Fibroblast of lung (primary cell): ENCODE results near the gene WSCD1. TPM values are rescaled to one million over a fixed set of nuclear protein-coding genes. Genes with fewer than 3 reads are reported as not detected.

ENCODE experiments used
- DNase-seq, 2 donors: peaks; one replicate each; pipeline versions ENCODE4 v3.0.0 to v3.0.0-alpha.2; 2010; ENCODE audit warnings: low read depth in 2 of 2
- H2AFZ ChIP-seq: 2 replicates; pipeline ENCODE4 v1.5.1; 2012; ENCODE audit warnings: low read length, control low read depth, inconsistent platforms
- H3K27ac ChIP-seq: 2 replicates; pipeline ENCODE4 v1.5.1; 2011; ENCODE audit warnings: low read length, control low read depth; ENCODE audit not compliant: insufficient read depth
- H3K27me3 ChIP-seq: 2 replicates; pipeline ENCODE4 v1.5.1; 2011; ENCODE audit warnings: mild to moderate bottlenecking, low read length; ENCODE audit not compliant: control insufficient read depth, insufficient read depth
- H3K36me3 ChIP-seq: 2 replicates; pipeline ENCODE4 v1.5.1; 2011; ENCODE audit warnings: low read length; ENCODE audit not compliant: control insufficient read depth, insufficient read depth
- H3K4me1 ChIP-seq: 2 replicates; pipeline ENCODE4 v1.5.1; 2011; ENCODE audit warnings: low read length; ENCODE audit not compliant: control insufficient read depth, insufficient read depth; ENCODE audit errors: extremely low read depth
- H3K4me2 ChIP-seq: 2 replicates; pipeline ENCODE4 v1.5.1; 2011; ENCODE audit warnings: low read length, control low read depth; ENCODE audit not compliant: insufficient read depth; ENCODE audit errors: extremely low read depth
- H3K4me3 ChIP-seq, 4 experiments: fragments of 200-600 bp in 1 of 4; sonication (generic) in 1 of 4; replicated peaks in 1 of 4; 2 replicates each; pipeline ENCODE4 v1.5.1; 2011 to 2016; ENCODE audit warnings: low read length in 4 of 4, low read depth in 3 of 4, mild to moderate bottlenecking in 3 of 4, control low read depth in 2 of 4, inconsistent platforms in 1 of 4, mixed read lengths in 1 of 4; ENCODE audit not compliant: insufficient read depth in 1 of 4; ENCODE audit errors: control extremely low read depth in 1 of 4
- H3K79me2 ChIP-seq: 2 replicates; pipeline ENCODE4 v1.5.1; 2012; ENCODE audit warnings: mild to moderate bottlenecking, low read length, inconsistent platforms; ENCODE audit not compliant: control insufficient read depth, insufficient read depth
- H3K9ac ChIP-seq: 2 replicates; pipeline ENCODE4 v1.5.1; 2011; ENCODE audit warnings: mild to moderate bottlenecking, low read length, control low read depth; ENCODE audit not compliant: insufficient read depth
- H3K9me3 ChIP-seq: 2 replicates; pipeline ENCODE4 v1.5.1; 2012; ENCODE audit warnings: low read depth, low read length; ENCODE audit not compliant: control insufficient read depth, insufficient read depth
- H4K20me1 ChIP-seq: 2 replicates; pipeline ENCODE4 v1.5.1; 2011; ENCODE audit warnings: low read length; ENCODE audit not compliant: control insufficient read depth, insufficient read depth; ENCODE audit errors: extremely low read depth
- CTCF ChIP-seq, 2 donors: IDR thresholded peaks in 1 of 2; conservative IDR thresholded peaks in 1 of 2; 1 replicate in 1 of 2; 2 replicates in 1 of 2; pipeline ENCODE4 v1.5.1; 2011 to 2012; ENCODE audit warnings: low read length in 2 of 2, control low read depth in 1 of 2, inconsistent platforms in 1 of 2, low read depth in 1 of 2, mild to moderate bottlenecking in 1 of 2
- EZH2 ChIP-seq: IDR thresholded peaks from 2 replicates; pipeline ENCODE4 v1.5.1; 2012; ENCODE audit warnings: low read length, control low read depth, mild to moderate bottlenecking; ENCODE audit errors: missing control alignments
- polyA plus RNA-seq, 2 donors: library from polyadenylated mRNA; depleted of rRNA in 1 of 2; stranded (reverse) in 1 of 2; unstranded in 1 of 2; fragments of >200 nt; gene quantifications; 2 replicates each; pipeline ENCODE4 v1.2.1, GENCODE V29; 2011 to 2012; ENCODE audit warnings: missing spikeins in 1 of 2
- total RNA-seq: library from RNA; depleted of rRNA; stranded (reverse); fragments of >200 nt; gene quantifications from 2 replicates; pipeline ENCODE4 v1.2.1, GENCODE V29; 2014

The WSCD1 gene
- total and polyA plus RNA-seq, 2 donors (not counting 1 experiment from before 2014, with no cell fraction given): 0.56 to 0.83 TPM

DNA sequence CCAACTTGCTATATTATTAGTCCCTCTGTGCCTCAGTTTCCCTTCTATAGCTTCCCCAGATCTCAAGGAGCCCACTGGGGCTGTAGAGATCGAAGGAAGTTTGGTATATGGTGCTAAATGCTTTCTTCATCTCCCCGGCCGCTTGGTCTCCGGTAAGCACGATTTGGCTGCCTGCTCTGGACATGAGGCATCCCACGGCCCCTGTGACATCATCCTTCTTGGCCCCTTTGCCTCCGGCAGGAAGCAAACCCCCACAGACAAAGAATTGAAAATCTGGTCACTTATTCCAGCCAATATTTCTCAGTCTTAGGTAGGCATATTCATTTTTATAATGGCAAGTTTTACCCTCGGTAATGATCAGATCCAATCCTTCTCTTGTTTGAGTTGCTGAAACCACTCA is 65.8 kb downstream of the WSCD1 start:
- Histone ChIP-seq H3K4me1 (no peaks in the 10 kb centered on the region), H4K20me1 (no peaks in the 10 kb centered on the region), H3K27me3 (no peaks in the 10 kb centered on the region), H3K9me3 (no peaks in the 10 kb centered on the region), H3K36me3 (no peaks in the 10 kb centered on the region), H3K4me3 (no peak overlapping the region), H3K9ac (no peak overlapping the region), H2AFZ (no peak overlapping the region), H3K27ac (no peak overlapping the region), H3K4me2 (no peak overlapping the region), H3K79me2 (no peaks in the 10 kb centered on the region)
- no peak for DNase-seq
- no peak for TF ChIP-seq EZH2
- TF ChIP-seq CTCF (conservative IDR thresholded peaks at IDR 0.05 in 1 of 2, IDR thresholded peaks at IDR 0.05 in 1 of 2; ENCODE audit: low read depth in 1 of 2, low read length in 2 of 2): no peak

- Histone ChIP-seq H4K20me1 (no peaks in the 10 kb centered on the region), H3K4me3 (no peak overlapping the region), H3K27ac (no peak overlapping the region), H3K9me3 (no peaks in the 10 kb centered on the region), H3K9ac (no peak overlapping the region), H3K4me1 (no peaks in the 10 kb centered on the region), H2AFZ (no peak overlapping the region), H3K36me3 (no peaks in the 10 kb centered on the region), H3K79me2 (no peaks in the 10 kb centered on the region), H3K4me2 (no peak overlapping the region), H3K27me3 (no peaks in the 10 kb centered on the region)
- TF ChIP-seq CTCF (conservative IDR thresholded peaks at IDR 0.05 in 1 of 2, IDR thresholded peaks at IDR 0.05 in 1 of 2; ENCODE audit: low read depth in 1 of 2, low read length in 2 of 2) (no peak), EZH2 (no peak)
- no peak for DNase-seq
Observed at GRCh38 chr17:6137716-6138502, 67.7 kb downstream of the WSCD1 start.

DNA sequence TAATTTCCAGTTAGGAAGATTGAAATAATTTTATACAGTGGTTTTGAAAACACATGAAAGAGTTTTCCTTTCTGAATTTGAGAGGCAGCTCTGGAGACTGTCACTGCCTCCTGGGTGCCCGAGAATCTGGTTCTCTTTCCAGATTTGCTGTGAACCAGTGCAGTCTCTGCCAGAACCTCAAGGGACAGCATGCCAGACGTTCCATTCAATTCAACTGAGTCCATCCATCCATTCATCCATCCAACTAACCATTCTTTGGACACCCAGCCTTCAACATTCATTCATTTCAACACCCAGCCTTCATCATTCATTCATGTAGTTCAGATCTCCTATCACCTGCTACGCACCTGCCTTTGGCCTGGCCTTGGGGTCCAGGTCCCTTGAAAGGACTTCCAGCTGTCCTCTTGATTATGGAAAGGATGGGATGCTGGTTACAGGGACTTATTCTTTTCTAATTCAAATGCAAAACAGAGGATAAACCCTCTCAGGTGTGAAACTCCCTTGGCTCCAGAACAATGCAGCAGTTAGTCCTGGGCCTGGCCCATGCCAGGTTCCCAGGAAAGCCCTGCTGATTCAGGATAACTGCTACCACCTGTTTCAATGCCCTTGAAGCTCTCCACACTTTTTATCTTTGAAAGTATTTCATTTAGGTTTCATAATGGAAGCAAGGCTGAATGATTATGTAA is 68.7 kb downstream of the WSCD1 start:
- H3K27ac ChIP-seq: no peak overlapping the region
- no peak overlapping the region for H3K4me2 ChIP-seq
- H3K79me2 ChIP-seq: no peaks in the 10 kb centered on the region
- no peak overlapping the region for H3K4me3 ChIP-seq
- TF ChIP-seq CTCF (conservative IDR thresholded peaks at IDR 0.05 in 1 of 2, IDR thresholded peaks at IDR 0.05 in 1 of 2; ENCODE audit: low read depth in 1 of 2, low read length in 2 of 2): no peak
- no peak for TF ChIP-seq EZH2
- no peaks in the 10 kb centered on the region for H3K36me3 ChIP-seq
- H3K9me3 ChIP-seq: no peaks in the 10 kb centered on the region
- H3K27me3 ChIP-seq: no peaks in the 10 kb centered on the region
- H3K4me1 ChIP-seq: no peaks in the 10 kb centered on the region
- H3K9ac ChIP-seq: no peak overlapping the region
- no peaks in the 10 kb centered on the region for H4K20me1 ChIP-seq
- DNase-seq: no peak
- H2AFZ ChIP-seq: no peak overlapping the region
